Keratinocyte (primary cell): Measurements from ENCODE around the gene DCK. TPM values are rescaled to one million over a fixed set of nuclear protein-coding genes. Genes with fewer than 3 reads are reported as not detected.

ENCODE experiments used
- DNase-seq: peaks from one replicate; pipeline ENCODE4 v3.0.0-alpha.2; 2011; ENCODE audit warnings: low read depth, missing footprints, low spot score
- FAIRE-seq: peaks from 2 replicates; lab custom pipeline; 2011; peaks lifted over from hg19 to GRCh38; lab: Jason Lieb, UNC
- H2AFZ ChIP-seq: 2 replicates; pipeline ENCODE4 v1.6.0; 2012; ENCODE audit warnings: low read length, control low read depth, inconsistent platforms; ENCODE audit not compliant: control insufficient read depth
- H3K27ac ChIP-seq: 2 replicates; pipeline ENCODE4 v1.5.1; 2011; ENCODE audit warnings: low read length; ENCODE audit not compliant: control insufficient read depth, insufficient read depth
- H3K27me3 ChIP-seq: 3 replicates; pipeline ENCODE4 v1.6.0; 2011; ENCODE audit warnings: low read length; ENCODE audit not compliant: control insufficient read depth, insufficient read depth; ENCODE audit errors: extremely low read depth
- H3K36me3 ChIP-seq, 2 experiments: 2 replicates in 1 of 2; 3 replicates in 1 of 2; pipeline ENCODE4 v1.5.1; 2011; ENCODE audit warnings: low read length in 2 of 2, mild to moderate bottlenecking in 1 of 2; ENCODE audit not compliant: control insufficient read depth in 2 of 2, insufficient read depth in 2 of 2; ENCODE audit errors: extremely low read depth in 1 of 2
- H3K4me1 ChIP-seq: 3 replicates; pipeline ENCODE4 v1.5.1; 2011; ENCODE audit warnings: low read length; ENCODE audit not compliant: control insufficient read depth, insufficient read depth; ENCODE audit errors: extremely low read depth
- H3K4me2 ChIP-seq: 3 replicates; pipeline ENCODE4 v1.6.0; 2011; ENCODE audit warnings: low read depth, low read length; ENCODE audit not compliant: control insufficient read depth, insufficient read depth; ENCODE audit errors: extremely low read depth
- H3K4me3 ChIP-seq, 3 experiments: fragments of 200-600 bp in 1 of 3; sonication (generic) in 1 of 3; 2 replicates in 2 of 3; 3 replicates in 1 of 3; pipeline ENCODE4 v1.5.1; 2011 to 2016; ENCODE audit warnings: low read length in 3 of 3, mild to moderate bottlenecking in 3 of 3, control low read depth in 2 of 3, inconsistent platforms in 1 of 3, low read depth in 1 of 3, mixed read lengths in 1 of 3, mixed run types in 1 of 3, moderate library complexity in 1 of 3; ENCODE audit not compliant: control insufficient read depth in 2 of 3, insufficient read depth in 2 of 3; ENCODE audit errors: extremely low read depth in 1 of 3
- H3K79me2 ChIP-seq: 2 replicates; pipeline ENCODE4 v1.6.0; 2012; ENCODE audit warnings: low read length; ENCODE audit not compliant: control insufficient read depth, insufficient read depth
- H3K9ac ChIP-seq: 3 replicates; pipeline ENCODE4 v1.6.0; 2011; ENCODE audit warnings: low read length; ENCODE audit not compliant: control insufficient read depth, insufficient read depth; ENCODE audit errors: extremely low read depth
- H3K9me1 ChIP-seq: 3 replicates; pipeline ENCODE4 v1.6.0; 2011; ENCODE audit warnings: low read length; ENCODE audit not compliant: control insufficient read depth, insufficient read depth; ENCODE audit errors: extremely low read depth
- H3K9me3 ChIP-seq: 2 replicates; pipeline ENCODE4 v1.5.1; 2012; ENCODE audit warnings: low read depth, low read length; ENCODE audit not compliant: control insufficient read depth
- H4K20me1 ChIP-seq: 3 replicates; pipeline ENCODE4 v1.6.0; 2011; ENCODE audit warnings: low read length; ENCODE audit not compliant: control insufficient read depth, insufficient read depth; ENCODE audit errors: extremely low read depth
- EZH2 ChIP-seq: IDR thresholded peaks from one replicate; pipeline ENCODE4 v1.6.1; 2012; ENCODE audit warnings: inconsistent platforms, mild to moderate bottlenecking, low read length, moderate library complexity
- dilution Hi-C: fragments of 300-500 bp; cut with MboI; formaldehyde crosslinking; loops from one replicate; pipeline ENCODE4 v1.7.0; 2020; ENCODE audit warnings: low sequenced_read_pairs; ENCODE audit not compliant: extremely low pct_ligation_motif_present
- polyA plus RNA-seq, 5 experiments: library from polyadenylated mRNA; depleted of rRNA in 3 of 5; stranded (reverse) in 3 of 5; stranded (forward) in 1 of 5; unstranded in 1 of 5; fragments of >200 nt; gene quantifications; 1 replicate in 1 of 5; 2 replicates in 3 of 5; 3 replicates in 1 of 5; pipeline versions ENCODE4 v1.2.1 to v1.2.3, GENCODE V29; 2011 to 2012; ENCODE audit warnings: missing spikeins in 2 of 5, low read depth in 1 of 5, low replicate concordance in 1 of 5
- TF ChIP-seq, protein P1 (sequence below), 3 experiments: IDR thresholded peaks in 1 of 3; conservative IDR thresholded peaks in 1 of 3; optimal IDR thresholded peaks in 1 of 3; 2 replicates in 2 of 3; 3 replicates in 1 of 3; pipeline versions ENCODE3 to v1.5.1; 2011; ENCODE audit warnings: low read length in 3 of 3, mild to moderate bottlenecking in 3 of 3, moderate library complexity in 2 of 3, control low read depth in 1 of 3, inconsistent platforms in 1 of 3; ENCODE audit not compliant: insufficient read depth in 2 of 3; ENCODE audit errors: extremely low read depth in 1 of 3

DCK gene
- polyA plus RNA-seq, 1 donor (not counting 4 experiments of a cell fraction or from before 2014, with no cell fraction given), result 11.3 TPM

DNA sequence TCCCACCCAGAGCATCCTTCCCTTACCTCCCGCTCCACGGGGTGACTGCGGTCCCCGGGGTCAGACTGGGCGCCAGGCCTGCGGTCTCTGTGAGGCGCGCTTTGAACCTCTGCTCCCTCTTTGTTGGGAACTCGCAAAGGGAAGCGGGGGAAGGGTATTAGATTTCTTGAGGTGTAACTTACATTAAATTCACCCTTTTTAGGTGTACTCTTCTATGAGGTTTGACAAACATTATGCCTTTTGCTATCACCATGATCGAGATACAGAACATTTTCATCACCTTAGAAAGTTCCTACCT, 569 bp downstream of the DCK start:
- H3K4me3 ChIP-seq, result peak overlapping the region; percentile 85 to 88 (median 86)
- dilution Hi-C loops, result no loop called here
- H3K27ac ChIP-seq, result peak overlapping the region; percentile 88
- FAIRE-seq (no peak), DNase-seq (no peak)
- no peaks in the 10 kb centered on the region for H3K27me3 ChIP-seq
- peaks cover 24% of the 10 kb centered on the region for H3K79me2 ChIP-seq
- H3K9ac ChIP-seq, result peak overlapping the region; percentile 84
- no peaks in the 10 kb centered on the region for H3K36me3 ChIP-seq
- H3K4me1 ChIP-seq, result peaks cover 15% of the 10 kb centered on the region
- no peaks in the 10 kb centered on the region for H4K20me1 ChIP-seq
- TF ChIP-seq EZH2, result no peak
- TF ChIP-seq, protein P1, sequence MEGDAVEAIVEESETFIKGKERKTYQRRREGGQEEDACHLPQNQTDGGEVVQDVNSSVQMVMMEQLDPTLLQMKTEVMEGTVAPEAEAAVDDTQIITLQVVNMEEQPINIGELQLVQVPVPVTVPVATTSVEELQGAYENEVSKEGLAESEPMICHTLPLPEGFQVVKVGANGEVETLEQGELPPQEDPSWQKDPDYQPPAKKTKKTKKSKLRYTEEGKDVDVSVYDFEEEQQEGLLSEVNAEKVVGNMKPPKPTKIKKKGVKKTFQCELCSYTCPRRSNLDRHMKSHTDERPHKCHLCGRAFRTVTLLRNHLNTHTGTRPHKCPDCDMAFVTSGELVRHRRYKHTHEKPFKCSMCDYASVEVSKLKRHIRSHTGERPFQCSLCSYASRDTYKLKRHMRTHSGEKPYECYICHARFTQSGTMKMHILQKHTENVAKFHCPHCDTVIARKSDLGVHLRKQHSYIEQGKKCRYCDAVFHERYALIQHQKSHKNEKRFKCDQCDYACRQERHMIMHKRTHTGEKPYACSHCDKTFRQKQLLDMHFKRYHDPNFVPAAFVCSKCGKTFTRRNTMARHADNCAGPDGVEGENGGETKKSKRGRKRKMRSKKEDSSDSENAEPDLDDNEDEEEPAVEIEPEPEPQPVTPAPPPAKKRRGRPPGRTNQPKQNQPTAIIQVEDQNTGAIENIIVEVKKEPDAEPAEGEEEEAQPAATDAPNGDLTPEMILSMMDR (optimal IDR thresholded peaks at IDR 0.05 in 1 of 3, IDR thresholded peaks at IDR 0.05 in 1 of 3, conservative IDR thresholded peaks at IDR 0.05 in 1 of 3; ENCODE audit: extremely low read depth in 1 of 3, insufficient read depth in 2 of 3, low read length in 3 of 3), result no peak
- H3K9me1 ChIP-seq, result no peaks in the 10 kb centered on the region
- H3K9me3 ChIP-seq, result no peaks in the 10 kb centered on the region
- peak overlapping the region; percentile 96 for H2AFZ ChIP-seq
- peak overlapping the region; percentile 99 for H3K4me2 ChIP-seq

DNA sequence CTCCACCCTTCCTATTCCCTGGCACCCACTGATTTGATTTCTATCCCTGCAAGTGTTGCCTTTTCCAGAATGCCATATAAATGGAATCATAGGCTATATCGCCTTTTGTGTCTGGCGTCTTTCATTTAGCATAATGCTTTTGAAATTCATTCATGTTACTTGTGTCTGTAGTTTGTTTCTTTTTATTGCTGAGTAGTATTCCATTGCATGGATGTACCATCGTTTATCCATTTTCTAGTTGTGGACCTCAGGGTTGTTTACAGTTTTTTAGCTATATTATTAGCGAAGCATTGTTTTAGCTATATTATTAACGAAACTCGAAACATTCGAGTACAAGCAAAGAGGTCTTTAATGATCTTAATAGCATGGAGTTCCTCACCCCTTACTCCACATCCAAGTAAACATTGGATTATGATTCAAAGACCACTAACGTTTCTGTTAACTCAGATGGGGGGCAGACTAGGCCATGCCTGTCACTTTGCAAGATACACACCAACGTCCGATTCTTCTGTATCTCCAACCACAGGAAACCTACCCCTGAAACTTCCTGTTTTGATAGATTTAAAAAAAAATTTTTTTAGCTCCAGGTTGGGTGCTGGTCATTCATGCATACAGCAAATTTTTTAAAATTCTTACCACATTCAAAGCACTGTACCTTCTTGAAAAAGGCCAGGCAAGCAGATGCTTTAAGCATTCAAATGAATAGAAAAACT, 1.1 kb downstream of the DCK start:
- H2AFZ ChIP-seq, result peak overlapping the region; percentile 96
- no peaks in the 10 kb centered on the region for H4K20me1 ChIP-seq

More for the DNA sequence above, 1.1 kb downstream of the DCK start:
- dilution Hi-C loops, result no loop called here
- no peak overlapping the region for H3K27ac ChIP-seq
- H3K4me3 ChIP-seq, result peak overlapping the region; percentile 85 to 88 (median 86)
- H3K79me2 ChIP-seq, result peaks cover 24% of the 10 kb centered on the region
- TF ChIP-seq EZH2, result no peak
- TF ChIP-seq, protein P1 (optimal IDR thresholded peaks at IDR 0.05 in 1 of 3, IDR thresholded peaks at IDR 0.05 in 1 of 3, conservative IDR thresholded peaks at IDR 0.05 in 1 of 3; ENCODE audit: extremely low read depth in 1 of 3, insufficient read depth in 2 of 3, low read length in 3 of 3), result no peak
- peaks cover 15% of the 10 kb centered on the region for H3K4me1 ChIP-seq
- DNase-seq (no peak), FAIRE-seq (no peak)
- H3K27me3 ChIP-seq, result no peaks in the 10 kb centered on the region
- no peaks in the 10 kb centered on the region for H3K9me3 ChIP-seq
- H3K9me1 ChIP-seq, result no peaks in the 10 kb centered on the region
- H3K36me3 ChIP-seq, result no peaks in the 10 kb centered on the region
- H3K4me2 ChIP-seq, result peak overlapping the region; percentile 99
- H3K9ac ChIP-seq, result peak overlapping the region; percentile 84
